ENCODE results near the gene TMEM201.

GRCh38 chr1:9555942-9556341 is 32.8 kb upstream of the TMEM201 start:
- TF ChIP-seq CTCF (IDR thresholded peaks at IDR 0.05) (no peak), POLR2A (IDR thresholded peaks at IDR 0.05) (no peak)
